Uterus (tissue), 4 donors: Measurements from ENCODE around the gene UQCRC1. TPM values are rescaled to one million over a fixed set of nuclear protein-coding genes. Genes with fewer than 3 reads are reported as not detected.

ENCODE experiments used
- DNase-seq, 2 donors: peaks; one replicate each; pipeline ENCODE4 v3.0.0-alpha.2; 2019 to 2020
- H3K27ac ChIP-seq, 2 donors: fragments of 200-600 bp; sonication (generic); 1 replicate in 1 of 2; 2 replicates in 1 of 2; pipeline ENCODE4 v1.5.1; 2016 to 2018
- H3K27me3 ChIP-seq, 2 donors: fragments of 200-600 bp; sonication (generic); one replicate each; pipeline ENCODE4 v1.5.1; 2018 to 2019; ENCODE audit warnings: control low read depth in 1 of 2
- H3K36me3 ChIP-seq, 2 donors: fragments of 200-600 bp; sonication (generic); one replicate each; pipeline ENCODE4 v1.5.1; 2019; ENCODE audit warnings: control low read depth in 1 of 2
- H3K4me1 ChIP-seq, 2 donors: fragments of 200-600 bp; sonication (generic); one replicate each; pipeline ENCODE4 v1.5.1; 2018 to 2019; ENCODE audit warnings: control low read depth in 1 of 2
- H3K4me3 ChIP-seq, 2 donors: fragments of 200-600 bp; sonication (generic); 1 replicate in 1 of 2; 2 replicates in 1 of 2; pipeline ENCODE4 v1.5.1; 2018 to 2019; ENCODE audit warnings: mild to moderate bottlenecking in 1 of 2
- H3K9me3 ChIP-seq, 2 donors: fragments of 200-600 bp; sonication (generic); one replicate each; pipeline ENCODE4 v1.5.1; 2019; ENCODE audit warnings: control low read depth in 1 of 2
- POLR2A ChIP-seq, 2 donors: fragments of 450-650 bp; IDR thresholded peaks; one replicate each; pipeline ENCODE4 v1.6.1; 2016; ENCODE audit warnings: antibody characterized with exemption in 2 of 2, mild to moderate bottlenecking in 1 of 2, moderate library complexity in 1 of 2
- intact Hi-C: fragments of 100-400 bp; cut with DNase I; formaldehyde crosslinking; loops from one replicate; pipeline ENCODE4 v1.15.1; 2023; ENCODE audit warnings: low total_unique reads
- total RNA-seq, 4 donors: library from RNA; depleted of rRNA in 3 of 4; stranded (reverse); fragments of >200 nt in 3 of 4; gene quantifications; one replicate each; pipeline versions ENCODE4 v1.1.0 to v1.2.4, GENCODE V29; 2014 to 2023
- TF ChIP-seq, protein P1 (sequence below), 4 experiments: fragments of 200-600 bp in 2 of 4; fragments of 450-650 bp in 2 of 4; sonication (generic) in 2 of 4; IDR thresholded peaks; one replicate each; pipeline ENCODE4 v1.5.1; 2016 to 2019; ENCODE audit warnings: antibody characterized with exemption in 4 of 4, mild to moderate bottlenecking in 2 of 4, moderate library complexity in 1 of 4
- donor health status: DM: yes; HTN: yes; CAD: no.

The UQCRC1 gene
- total RNA-seq, 4 donors from 2014 or later = 54.4 to 409 (median 155) TPM

DNA sequence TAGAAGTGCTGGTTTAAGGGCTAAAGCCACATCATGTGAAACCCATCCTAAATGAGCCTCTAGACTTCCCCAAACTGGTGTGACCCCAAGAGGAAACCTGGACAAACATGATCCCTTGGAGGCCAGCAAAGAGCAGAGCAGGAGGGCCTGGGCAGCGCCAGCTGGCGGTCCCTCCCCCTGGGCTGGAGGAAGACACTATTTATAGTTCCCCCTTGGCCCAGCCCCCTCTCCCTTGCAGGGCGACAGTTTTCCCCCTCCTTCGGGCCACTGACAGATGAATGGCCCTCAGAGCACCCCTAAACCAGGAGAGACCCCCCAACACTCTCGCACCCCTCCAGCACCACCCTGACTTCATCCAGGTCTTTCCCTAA lies 48.8 kb downstream of the UQCRC1 start:
- Histone ChIP-seq H3K4me1 (no peaks in the 10 kb centered on the region), H3K36me3 (no peaks in the 10 kb centered on the region), H3K4me3 (peak overlapping the region; percentile 9 to 11), H3K27ac (peak overlapping the region; percentile 40 to 73), H3K9me3 (no peaks in the 10 kb centered on the region), H3K27me3 (no peaks in the 10 kb centered on the region)
- no peak for TF ChIP-seq POLR2A (IDR thresholded peaks at IDR 0.05)
- TF ChIP-seq, protein P1, sequence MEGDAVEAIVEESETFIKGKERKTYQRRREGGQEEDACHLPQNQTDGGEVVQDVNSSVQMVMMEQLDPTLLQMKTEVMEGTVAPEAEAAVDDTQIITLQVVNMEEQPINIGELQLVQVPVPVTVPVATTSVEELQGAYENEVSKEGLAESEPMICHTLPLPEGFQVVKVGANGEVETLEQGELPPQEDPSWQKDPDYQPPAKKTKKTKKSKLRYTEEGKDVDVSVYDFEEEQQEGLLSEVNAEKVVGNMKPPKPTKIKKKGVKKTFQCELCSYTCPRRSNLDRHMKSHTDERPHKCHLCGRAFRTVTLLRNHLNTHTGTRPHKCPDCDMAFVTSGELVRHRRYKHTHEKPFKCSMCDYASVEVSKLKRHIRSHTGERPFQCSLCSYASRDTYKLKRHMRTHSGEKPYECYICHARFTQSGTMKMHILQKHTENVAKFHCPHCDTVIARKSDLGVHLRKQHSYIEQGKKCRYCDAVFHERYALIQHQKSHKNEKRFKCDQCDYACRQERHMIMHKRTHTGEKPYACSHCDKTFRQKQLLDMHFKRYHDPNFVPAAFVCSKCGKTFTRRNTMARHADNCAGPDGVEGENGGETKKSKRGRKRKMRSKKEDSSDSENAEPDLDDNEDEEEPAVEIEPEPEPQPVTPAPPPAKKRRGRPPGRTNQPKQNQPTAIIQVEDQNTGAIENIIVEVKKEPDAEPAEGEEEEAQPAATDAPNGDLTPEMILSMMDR (IDR thresholded peaks at IDR 0.05) = no peak
- intact Hi-C loops = no loop called here
- no peak for DNase-seq

- Histone ChIP-seq H3K27me3 (no peaks in the 10 kb centered on the region), H3K27ac (peak overlapping the region; percentile 23 to 59), H3K4me3 (no peak overlapping the region), H3K9me3 (no peaks in the 10 kb centered on the region), H3K36me3 (no peaks in the 10 kb centered on the region), H3K4me1 (no peaks in the 10 kb centered on the region)
- TF ChIP-seq, protein P1 (IDR thresholded peaks at IDR 0.05) = no peak
- TF ChIP-seq POLR2A (IDR thresholded peaks at IDR 0.05) = no peak
- no peak for DNase-seq
- intact Hi-C loops = no loop called here
Observed at GRCh38 chr3:48558493-48559134, 50.8 kb downstream of the UQCRC1 start.

DNA sequence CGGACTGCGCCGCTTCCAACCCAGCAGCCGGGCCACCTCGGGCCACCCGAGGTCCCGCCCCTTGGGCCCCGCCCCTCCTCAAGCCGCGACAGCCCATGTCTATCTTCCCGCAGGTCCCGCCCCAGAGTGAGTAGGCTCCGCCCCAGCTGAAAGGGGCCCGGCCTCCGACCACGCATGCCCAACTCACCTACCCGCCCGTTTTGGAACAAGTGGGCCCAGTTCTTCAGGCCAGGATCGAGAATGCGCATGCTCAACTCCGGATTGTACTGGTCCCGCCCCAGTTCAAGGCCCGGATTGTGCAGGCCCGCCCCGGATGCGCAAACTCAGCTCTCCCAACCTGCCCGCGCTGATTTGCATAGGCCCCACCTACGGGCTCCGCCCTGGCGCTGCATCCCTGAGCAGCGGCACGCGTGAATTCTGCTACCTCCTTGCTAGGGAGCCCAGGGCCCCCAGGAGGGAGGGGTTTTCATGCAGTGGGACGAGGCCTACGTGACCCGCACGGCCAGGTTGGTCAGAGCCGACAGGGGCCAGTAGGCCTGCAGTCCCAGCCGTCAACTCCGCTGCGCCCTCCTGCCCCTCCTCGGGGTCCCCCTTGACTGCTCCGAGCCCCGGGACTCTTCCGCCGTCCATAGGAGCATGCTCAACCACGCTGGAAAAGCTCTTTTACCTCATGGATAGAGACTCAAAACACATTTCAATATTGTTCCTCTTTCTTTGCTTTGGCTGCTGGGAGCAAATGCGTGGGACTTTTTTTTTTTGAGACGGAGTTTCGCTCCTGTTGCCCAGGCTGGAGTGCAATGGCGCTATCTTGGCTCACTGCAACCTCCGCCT lies 52.4 kb downstream of the UQCRC1 start, which contains the start of gene PFKFB4:
Gene PFKFB4 (minus strand): TSS at position 8 of the 831 bp plus-strand sequence. CDS start 26 bp downstream, outside the sequence.
- peak within 1 kb of the TSS; percentile 61 to 73 for H3K27ac ChIP-seq
- TF ChIP-seq POLR2A (IDR thresholded peaks at IDR 0.05) = peak; percentile 14 to 15
- TF ChIP-seq, protein P1 (IDR thresholded peaks at IDR 0.05) = peak in 3 of 4 experiments; percentile 8 to 37 (median 29)
- no peaks in the 10 kb centered on the region for H3K36me3 ChIP-seq
- no peaks in the 10 kb centered on the region for H3K9me3 ChIP-seq
- peak; percentile 100 for DNase-seq
- no peaks in the 10 kb centered on the region for H3K27me3 ChIP-seq
- intact Hi-C loops = no loop called here
- no peaks in the 10 kb centered on the region for H3K4me1 ChIP-seq
- peak within 1 kb of the TSS; percentile 49 to 53 for H3K4me3 ChIP-seq

DNA sequence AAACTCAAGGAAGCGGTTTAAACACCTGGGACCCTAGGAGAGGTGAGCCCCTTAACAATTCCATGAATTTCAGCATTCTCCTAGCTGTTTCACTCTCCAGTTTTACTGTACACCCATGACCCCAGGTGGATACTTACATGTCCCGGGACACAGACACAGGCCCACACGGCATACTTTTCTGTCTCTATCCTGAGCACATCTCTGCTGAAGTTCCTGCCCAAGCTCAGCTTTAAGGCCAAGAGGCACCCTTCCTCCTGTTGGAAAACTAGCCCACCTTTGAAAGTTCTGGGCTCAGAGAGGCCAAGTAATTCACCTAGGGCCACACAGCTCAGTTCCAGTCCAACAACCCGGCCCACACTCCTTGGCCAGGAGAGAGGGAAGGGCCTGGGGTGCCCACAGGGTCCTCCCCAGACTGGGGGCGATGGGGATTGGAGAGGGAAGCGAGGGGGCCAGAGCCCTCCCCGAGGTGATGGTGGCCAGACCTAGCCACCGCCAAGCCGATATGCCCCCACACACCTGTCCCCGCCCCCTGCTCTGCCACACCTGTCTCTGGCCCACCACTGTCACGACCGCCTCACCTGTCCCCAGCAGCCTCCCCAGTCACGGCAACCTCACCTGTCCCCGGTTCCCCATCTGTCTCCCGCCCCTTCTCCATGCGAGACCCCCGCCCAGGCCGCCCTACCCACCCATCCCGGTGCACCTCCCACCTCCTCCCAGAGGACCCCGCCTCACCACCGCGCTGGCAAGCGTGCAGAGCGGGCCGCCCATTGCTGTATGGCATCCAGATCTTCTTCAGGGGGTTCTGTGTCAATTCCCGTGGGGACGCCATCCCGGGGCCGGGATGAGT lies 53.3 kb downstream of the UQCRC1 start:
- no peaks in the 10 kb centered on the region for H3K27me3 ChIP-seq
- H3K36me3 ChIP-seq = no peaks in the 10 kb centered on the region
- no peak for DNase-seq
- peak overlapping the region; percentile 61 to 73 for H3K27ac ChIP-seq
- TF ChIP-seq, protein P1 (IDR thresholded peaks at IDR 0.05) = no peak
- TF ChIP-seq POLR2A (IDR thresholded peaks at IDR 0.05) = no peak
- H3K9me3 ChIP-seq = no peaks in the 10 kb centered on the region
- H3K4me1 ChIP-seq = no peaks in the 10 kb centered on the region
- H3K4me3 ChIP-seq = peak overlapping the region; percentile 39 to 49
- intact Hi-C loops = no loop called here
